A673 (cell line): ENCODE measurements around the gene SPINT1. TPM values are rescaled to one million over a fixed set of nuclear protein-coding genes. Genes with fewer than 3 reads are reported as not detected.

ENCODE experiments used
- BruUV-seq: library from RNA; stranded (reverse); fragments of 400-500 nt; replicated peaks from 2 replicates; lab custom pipeline; 2021; lab: Mats Ljungman, UMichigan
- CTCF ChIA-PET: fragments of 300-600 bp; sonication (Branson Sonifier 250); formaldehyde crosslinking; loops from one replicate; lab custom pipeline; 2022; ENCODE audit warnings: antibody characterized with exemption; lab: Charles Lee
- POLR2A ChIA-PET: fragments of 300-600 bp; sonication (Branson Sonifier 250); formaldehyde crosslinking; loops from one replicate; lab custom pipeline; 2022; ENCODE audit warnings: antibody characterized with exemption; ENCODE audit not compliant: low non-redundant PET; lab: Charles Lee
- DNase-seq: peaks from one replicate; pipeline ENCODE4 v3.0.0-alpha.2; 2015; ENCODE audit warnings: low spot score
- H3K27ac ChIP-seq: fragments of 200-600 bp; sonication (generic); 2 replicates; pipeline ENCODE4 v1.5.1; 2016; ENCODE audit warnings: mixed run types, low read depth, mild to moderate bottlenecking, mixed read lengths, antibody characterized with exemption, low read length; ENCODE audit not compliant: poor library complexity, severe bottlenecking
- H3K27me3 ChIP-seq: fragments of 200-600 bp; sonication (generic); replicated peaks from 2 replicates; pipeline ENCODE4 v1.6.1; 2017; ENCODE audit warnings: mixed run types, low read depth, mild to moderate bottlenecking, mixed read lengths, antibody characterized with exemption, low read length; ENCODE audit not compliant: insufficient read depth, poor library complexity
- H3K36me3 ChIP-seq: fragments of 200-600 bp; sonication (generic); 2 replicates; pipeline ENCODE4 v1.6.1; 2016; ENCODE audit warnings: mixed run types, mild to moderate bottlenecking, mixed read lengths, antibody characterized with exemption, low read length; ENCODE audit not compliant: insufficient read depth, poor library complexity, severe bottlenecking
- H3K4me1 ChIP-seq: fragments of 200-600 bp; sonication (generic); 2 replicates; pipeline ENCODE4 v1.6.1; 2017; ENCODE audit warnings: mixed run types, mild to moderate bottlenecking, mixed read lengths, antibody characterized with exemption, low read length; ENCODE audit not compliant: insufficient read depth, poor library complexity, severe bottlenecking
- H3K4me3 ChIP-seq: fragments of 200-600 bp; sonication (generic); 2 replicates; pipeline ENCODE4 v1.5.1; 2016; ENCODE audit warnings: low read depth, mixed run types, mild to moderate bottlenecking, mixed read lengths, low read length; ENCODE audit not compliant: poor library complexity, severe bottlenecking
- H3K9me3 ChIP-seq: fragments of 200-600 bp; sonication (generic); 2 replicates; pipeline ENCODE4 v1.6.1; 2016; ENCODE audit warnings: mixed run types, low read depth, mild to moderate bottlenecking, mixed read lengths, antibody characterized with exemption, low read length; ENCODE audit not compliant: poor library complexity, severe bottlenecking
- CTCF ChIP-seq: fragments of 300-800, 200-600 bp; sonication (generic); conservative IDR thresholded peaks from 2 replicates; pipeline ENCODE4 v1.5.1; 2017; ENCODE audit warnings: low read depth, mild to moderate bottlenecking, antibody characterized with exemption, low read length, moderate library complexity, mixed read lengths
- EZH2 ChIP-seq: fragments of 200-600 bp; sonication (generic); IDR thresholded peaks from 2 replicates; pipeline ENCODE4 v1.6.1; 2017; ENCODE audit warnings: borderline replicate concordance, low read depth, mild to moderate bottlenecking, mixed read lengths, antibody characterized with exemption, low read length; ENCODE audit not compliant: poor library complexity, severe bottlenecking
- intact Hi-C: fragments of 100-400 bp; cut with micrococcal nuclease; formaldehyde crosslinking; loops from one replicate; pipeline ENCODE4 v1.10.0; 2022; ENCODE audit not compliant: unreplicated experiment
- total RNA-seq: library from RNA; stranded (reverse); gene quantifications from 2 replicates; pipeline ENCODE4 v1.2.3, GENCODE V29; 2021

Gene SPINT1
- total RNA-seq, 1 experiment from 2014 or later, result 1.9 TPM

DNA sequence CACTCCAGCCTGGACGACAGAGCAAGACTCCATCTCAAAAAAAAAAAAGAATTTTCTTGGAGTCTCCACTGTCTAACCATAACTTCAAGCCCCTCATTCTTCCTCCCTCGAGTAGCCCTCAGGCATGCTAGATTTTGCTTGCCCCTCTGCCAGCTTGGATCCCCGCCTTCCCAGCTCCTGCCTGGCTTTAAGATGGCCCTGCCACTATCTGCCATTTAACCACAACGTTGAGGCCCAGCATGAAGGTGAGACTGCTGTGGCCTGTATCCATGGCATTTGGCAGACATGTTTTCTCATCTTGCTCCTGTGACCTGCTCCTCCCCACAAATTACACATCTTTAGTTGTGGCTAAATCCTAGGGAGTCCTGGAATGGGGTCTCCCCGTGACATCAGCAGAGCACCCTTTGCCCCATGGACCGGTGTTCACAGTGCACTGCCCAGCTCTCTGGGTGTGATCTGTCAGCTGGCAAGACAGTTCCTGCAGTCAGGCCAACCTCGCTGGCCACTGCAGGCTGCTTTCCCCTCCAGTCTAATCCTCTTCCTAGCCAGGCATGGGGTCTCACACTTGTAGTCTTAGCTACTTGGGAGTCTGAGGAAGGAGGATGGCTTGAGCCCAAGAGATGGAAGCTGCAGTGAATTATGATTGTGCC lies 60.8 kb downstream of the SPINT1 start:
- intact Hi-C loops, result loop anchor here (1.0 to 5.0 kb wide), 3 partner anchors 118 to 428 kb away; partner anchors contain the start of genes NUSAP1 and OIP5
- H3K9me3 ChIP-seq, result no peaks in the 10 kb centered on the region
- POLR2A ChIA-PET, result interaction anchor here (0.6 kb wide), 1 partner anchor 50 kb away, joined by 7 read pairs; no protein-coding TSS in a partner anchor
- no peak overlapping the region for H3K4me3 ChIP-seq
- no TSS peak for BruUV-seq
- no peaks in the 10 kb centered on the region for H3K27me3 ChIP-seq
- peaks cover 19% of the 10 kb centered on the region for H3K36me3 ChIP-seq
- DNase-seq, result no peak
- CTCF ChIA-PET, result interaction anchor here (0.6 to 2.9 kb wide), 10 partner anchors 10 to 428 kb away, joined by 3 to 13 read pairs (median 6); partner anchors contain the start of genes NUSAP1, OIP5 and VPS18
- H3K4me1 ChIP-seq, result peaks cover 16% of the 10 kb centered on the region
- no peak overlapping the region for H3K27ac ChIP-seq
- TF ChIP-seq CTCF (no peak), EZH2 (no peak)

GRCh38 chr15:40906091-40906990 lies 62.5 kb downstream of the SPINT1 start:
- peak; percentile 83 for DNase-seq
- Histone ChIP-seq H3K4me1 (peaks cover 21% of the 10 kb centered on the region), H3K9me3 (no peaks in the 10 kb centered on the region), H3K27ac (peak overlapping the region; percentile 57), H3K4me3 (peak overlapping the region; percentile 58), H3K36me3 (peaks cover 10% of the 10 kb centered on the region), H3K27me3 (no peaks in the 10 kb centered on the region)
- TF ChIP-seq EZH2, result no peak
- TF ChIP-seq CTCF, result peak; percentile 86
- intact Hi-C loops, result loop anchor here (5.0 kb wide), 1 partner anchor 426 kb away; the partner anchor contains the start of genes NUSAP1 and OIP5
- BruUV-seq, result no TSS peak
- POLR2A ChIA-PET, result interaction anchor here (0.7 kb wide), 1 partner anchor 18 kb away, joined by 8 read pairs; no protein-coding TSS in a partner anchor
- CTCF ChIA-PET, result interaction anchor here (0.6 to 2.7 kb wide), 6 partner anchors 13 to 282 kb away, joined by 3 to 13 read pairs (median 6); no protein-coding TSS in a partner anchor
